Measurements from ENCODE around the gene TMEM263.
"Not testable (repeated sequence)": the region's sequence is repeated elsewhere in the genome, so short reads cannot be mapped to it uniquely, and the experiment has no call there.

The TMEM263 gene

DNA sequence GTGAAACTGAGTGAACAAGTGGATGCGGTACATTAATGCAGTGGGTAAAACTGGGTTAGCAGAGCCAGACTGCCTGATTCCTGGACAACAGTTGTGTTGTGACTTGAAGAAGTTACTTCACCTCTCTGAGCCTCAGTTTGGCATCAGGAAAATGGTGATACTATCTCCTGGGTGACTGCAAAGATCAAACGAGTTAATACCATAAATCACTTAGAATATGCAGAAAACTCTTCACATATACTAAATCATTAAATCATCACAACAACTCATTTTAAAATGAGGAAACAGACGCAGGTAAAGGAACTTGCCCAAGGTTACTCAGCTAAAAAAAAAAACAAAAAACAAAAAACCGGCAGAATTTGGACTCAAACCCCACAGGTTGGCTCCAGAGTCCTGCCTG, 30.4 kb downstream of the TMEM263 start:
- no peak for DNase-seq (ENCODE audit: low spot score)

DNA sequence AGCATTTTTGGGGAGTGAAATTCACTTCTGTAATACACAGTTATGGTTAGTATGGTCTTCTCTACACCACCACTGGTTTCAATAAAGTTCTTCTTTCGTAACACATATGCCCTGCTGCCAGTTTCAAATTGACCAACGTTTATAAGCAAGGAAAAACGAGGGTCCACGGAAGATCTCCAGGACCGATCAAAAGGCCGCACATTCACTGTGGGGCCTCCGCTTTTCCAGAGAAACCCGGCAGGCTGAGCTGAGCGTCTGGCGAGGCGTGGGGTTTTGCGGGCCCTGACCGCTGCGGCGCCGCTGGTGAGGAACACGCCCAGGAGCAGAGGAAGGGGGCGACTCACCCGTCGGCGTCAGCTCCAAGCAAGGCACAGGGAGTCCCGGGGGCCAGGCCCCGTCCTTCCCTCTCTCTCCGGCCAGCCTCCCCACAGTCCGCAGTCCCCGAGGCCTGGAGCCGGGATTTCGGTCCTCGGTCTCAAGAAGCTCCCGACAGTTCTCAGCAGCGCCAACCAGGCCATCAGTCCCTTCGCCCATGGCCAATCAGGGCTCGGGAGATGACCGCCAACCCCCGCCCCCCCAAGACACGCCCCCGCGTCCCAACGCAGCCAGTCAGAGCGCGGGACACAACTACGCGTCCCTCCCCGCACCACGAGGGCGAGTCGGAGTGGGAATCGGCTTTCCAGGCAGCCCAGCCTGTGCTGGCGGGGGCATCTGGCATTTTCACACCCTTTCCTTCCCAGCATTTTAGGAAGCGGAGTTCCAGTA, 31.1 kb downstream of the TMEM263 start, which contains the start of gene MTERF2:
Gene MTERF2 (minus strand): TSS at position 522 of the 765 bp plus-strand sequence. CDS start 8,432 bp downstream, outside the sequence.
- DNase-seq (ENCODE audit: low spot score), result peak; percentile 94

- no peak for DNase-seq (ENCODE audit: low spot score)
Measured at GRCh38 chr12:106987846-106988245, 32.1 kb downstream of the TMEM263 start.

DNA sequence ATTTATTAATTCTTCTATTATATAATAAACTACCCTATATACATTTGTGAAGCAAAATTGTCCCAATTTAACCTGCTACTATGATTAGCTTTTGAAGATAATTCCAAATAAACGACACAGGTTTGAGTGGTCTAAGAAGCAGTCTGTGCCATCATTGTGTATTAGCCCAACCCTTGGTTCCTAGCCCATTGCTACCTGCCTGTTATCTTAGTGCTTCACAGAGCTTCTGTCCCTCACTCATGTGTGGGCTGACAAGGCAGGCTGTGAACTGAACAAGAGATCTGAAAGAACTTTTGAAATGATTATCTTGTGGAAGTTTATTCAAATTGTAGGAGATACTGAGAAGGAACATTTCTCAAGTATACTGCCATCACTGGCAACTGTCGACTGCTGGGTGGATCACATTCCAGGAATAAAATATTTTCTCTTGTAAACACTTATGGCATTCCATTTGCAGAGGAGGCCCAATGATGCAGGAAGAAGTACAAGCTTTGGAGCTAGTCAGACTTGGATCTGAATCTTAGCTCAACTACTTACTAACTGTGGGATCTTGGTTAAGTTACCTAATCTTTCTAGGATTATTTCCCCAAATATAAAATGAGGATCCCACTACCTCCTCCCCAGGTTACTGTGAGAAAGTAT, 39.0 kb downstream of the TMEM263 start:
- DNase-seq (ENCODE audit: low spot score), result peak; percentile 13

DNA sequence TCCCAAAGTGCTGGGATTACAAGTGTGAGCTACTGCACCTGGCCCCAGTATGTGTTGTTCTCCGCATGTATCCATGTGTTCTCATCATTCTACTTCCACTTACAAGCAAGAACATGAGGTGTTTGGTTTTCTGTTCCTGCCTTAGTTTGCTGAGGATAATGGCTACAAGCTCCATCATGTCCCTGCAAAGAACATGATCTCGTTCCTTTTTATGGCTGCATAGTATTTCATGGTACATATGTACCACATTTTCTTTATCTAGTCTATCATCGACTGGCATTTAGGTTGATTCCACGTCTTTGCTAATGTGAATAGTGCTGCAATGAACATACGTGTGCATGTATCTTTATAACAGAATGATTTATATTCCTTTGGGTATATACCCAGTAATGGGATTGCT, 40.4 kb downstream of the TMEM263 start:
- not testable (repeated sequence) for DNase-seq (ENCODE audit: low spot score)

DNA sequence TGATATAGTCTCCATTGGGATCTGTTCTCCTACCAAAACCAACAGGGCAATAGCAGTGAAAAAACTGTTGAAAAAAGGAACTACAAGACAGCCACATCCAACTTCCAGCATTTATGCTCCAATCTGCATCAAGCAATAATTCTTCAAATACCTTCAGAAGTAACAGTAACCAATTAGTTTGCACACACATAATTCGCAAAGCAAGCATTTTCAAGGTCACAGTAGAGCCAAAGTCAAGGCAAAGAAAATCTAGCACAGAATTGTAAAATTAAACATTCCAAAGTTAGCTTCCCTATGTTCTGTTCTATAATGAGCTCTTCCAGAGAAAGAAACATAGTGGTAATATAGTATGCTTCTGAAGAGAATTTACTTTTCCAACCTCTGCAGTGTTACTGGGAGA, 42.2 kb downstream of the TMEM263 start:
- DNase-seq (ENCODE audit: low spot score), result no peak

GRCh38 chr12:106999446-106999845, 43.7 kb downstream of the TMEM263 start:
- no peak for DNase-seq (ENCODE audit: low spot score)

GRCh38 chr12:107002665-107003064, 47.0 kb downstream of the TMEM263 start:
- not testable (repeated sequence) for DNase-seq (ENCODE audit: low spot score)

GRCh38 chr12:107007411-107007810, 51.7 kb downstream of the TMEM263 start:
- no peak for DNase-seq (ENCODE audit: low spot score)

- no peak for DNase-seq (ENCODE audit: low spot score)
Measured at GRCh38 chr12:107011519-107011918, 55.8 kb downstream of the TMEM263 start.

DNA sequence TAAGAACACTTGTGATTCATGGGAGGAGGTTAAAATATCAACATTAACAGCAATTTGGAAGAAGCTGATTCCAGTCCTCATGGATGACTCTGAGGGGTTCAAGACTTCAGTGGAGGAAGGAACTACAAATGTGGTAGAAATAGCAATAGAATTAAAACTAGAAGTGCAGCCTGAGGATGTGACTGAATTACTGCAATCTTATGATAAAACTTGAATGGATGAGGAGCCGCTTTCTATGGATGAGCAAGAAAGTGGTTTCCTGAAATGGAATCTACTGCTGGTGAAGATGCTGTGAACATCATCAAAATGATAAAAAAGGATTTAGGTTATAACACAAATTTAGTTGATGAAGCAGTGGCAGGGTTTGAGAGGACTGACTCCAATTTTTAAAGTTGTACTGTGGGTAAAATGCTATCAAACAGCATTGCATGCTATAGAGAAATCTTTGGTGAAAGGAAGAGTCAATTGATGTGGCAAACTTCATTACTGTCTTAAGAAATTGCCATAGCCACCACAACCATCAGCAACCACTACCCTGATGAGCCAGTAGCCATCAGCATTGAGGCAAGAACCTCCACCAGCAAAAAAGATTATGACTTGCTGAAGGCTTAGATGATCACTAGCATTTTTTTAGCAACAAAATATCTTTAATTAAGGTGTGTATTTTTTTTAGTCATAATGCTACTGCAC, 57.2 kb downstream of the TMEM263 start:
- no peak for DNase-seq (ENCODE audit: low spot score)

GRCh38 chr12:107014055-107014454, 58.3 kb downstream of the TMEM263 start:
- DNase-seq (ENCODE audit: low spot score), result peak; percentile 62

GRCh38 chr12:107017042-107017441, 61.3 kb downstream of the TMEM263 start:
- DNase-seq (ENCODE audit: low spot score), result no peak

- DNase-seq (ENCODE audit: low spot score), result no peak
Measured at GRCh38 chr12:107019546-107019945, 63.8 kb downstream of the TMEM263 start.
